Retina (tissue), 1 donor: ENCODE results near the gene TMEM9.

Experiments used
- DNase-seq: peaks from one replicate; pipeline ENCODE4 v3.0.0-alpha.2; 2016

TMEM9 gene

DNA sequence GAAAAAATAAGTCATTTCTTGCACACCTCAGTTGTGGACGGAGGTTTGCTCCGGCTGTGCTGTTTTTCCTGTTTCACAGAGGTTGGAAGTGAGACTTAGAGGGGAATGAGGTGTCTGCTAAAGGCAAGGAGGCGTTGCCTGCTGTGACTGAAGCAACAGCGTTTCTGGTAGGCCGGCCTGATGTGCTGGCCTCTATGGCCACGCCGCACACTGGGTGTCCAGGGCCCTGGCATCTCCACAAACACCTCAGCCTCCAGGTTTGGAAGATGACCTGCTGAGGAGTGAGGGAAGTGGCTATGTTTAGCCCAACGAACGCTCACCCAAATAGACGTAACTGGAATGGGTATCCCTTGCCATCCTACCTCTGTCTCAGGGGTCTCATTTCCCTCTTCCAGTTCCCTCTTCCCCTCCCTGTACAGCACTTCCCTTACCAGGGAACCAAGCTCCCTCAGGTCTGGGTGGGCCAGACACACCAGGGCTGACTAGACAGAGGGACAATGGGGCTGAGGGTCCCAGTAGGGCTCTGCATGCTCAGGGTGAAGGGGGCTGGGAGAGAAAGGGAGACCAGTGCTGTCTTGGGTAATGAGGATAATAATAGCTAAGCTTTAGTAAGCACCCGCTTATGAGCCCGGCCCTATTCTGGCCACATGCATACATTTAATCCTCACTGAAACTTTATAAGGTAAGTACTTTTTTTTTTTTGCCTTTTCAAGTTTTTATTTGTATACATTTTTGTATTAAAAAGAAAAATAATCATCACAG, 53.9 kb downstream of the TMEM9 start:
- DNase-seq = no peak

DNA sequence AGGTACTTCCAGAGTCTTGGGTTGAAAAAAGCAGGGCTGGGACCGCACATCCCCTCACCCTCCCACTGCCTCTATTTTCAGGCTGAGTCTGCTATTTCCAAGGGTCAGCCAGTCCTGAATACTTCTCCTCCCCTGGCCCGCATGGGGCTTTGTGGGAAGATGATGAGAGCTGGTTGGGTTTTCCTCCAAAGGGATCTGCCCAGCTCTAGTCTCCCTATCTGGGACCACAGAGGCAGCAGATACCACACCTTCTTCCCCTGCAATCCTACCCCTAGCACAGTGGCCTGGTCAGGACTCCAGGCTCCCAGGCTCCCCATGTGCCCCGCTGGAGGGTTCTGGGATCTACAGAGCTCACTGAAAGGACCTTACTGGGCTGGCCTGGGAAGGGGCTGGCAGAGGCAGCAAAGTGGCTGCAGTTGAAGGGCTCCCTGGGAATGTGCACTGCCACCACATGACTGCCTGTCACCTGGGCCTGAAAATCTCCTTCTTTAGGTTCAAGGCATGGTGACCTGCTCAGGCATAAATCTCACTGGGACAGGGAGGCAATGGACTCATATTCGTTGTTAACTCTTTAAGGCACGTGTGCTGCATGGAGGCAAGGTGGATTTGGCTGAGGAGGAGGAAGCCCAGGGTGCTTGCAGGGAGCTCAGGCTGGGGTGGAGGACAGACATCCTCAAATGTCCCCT, 55.1 kb downstream of the TMEM9 start:
- no peak for DNase-seq

DNA sequence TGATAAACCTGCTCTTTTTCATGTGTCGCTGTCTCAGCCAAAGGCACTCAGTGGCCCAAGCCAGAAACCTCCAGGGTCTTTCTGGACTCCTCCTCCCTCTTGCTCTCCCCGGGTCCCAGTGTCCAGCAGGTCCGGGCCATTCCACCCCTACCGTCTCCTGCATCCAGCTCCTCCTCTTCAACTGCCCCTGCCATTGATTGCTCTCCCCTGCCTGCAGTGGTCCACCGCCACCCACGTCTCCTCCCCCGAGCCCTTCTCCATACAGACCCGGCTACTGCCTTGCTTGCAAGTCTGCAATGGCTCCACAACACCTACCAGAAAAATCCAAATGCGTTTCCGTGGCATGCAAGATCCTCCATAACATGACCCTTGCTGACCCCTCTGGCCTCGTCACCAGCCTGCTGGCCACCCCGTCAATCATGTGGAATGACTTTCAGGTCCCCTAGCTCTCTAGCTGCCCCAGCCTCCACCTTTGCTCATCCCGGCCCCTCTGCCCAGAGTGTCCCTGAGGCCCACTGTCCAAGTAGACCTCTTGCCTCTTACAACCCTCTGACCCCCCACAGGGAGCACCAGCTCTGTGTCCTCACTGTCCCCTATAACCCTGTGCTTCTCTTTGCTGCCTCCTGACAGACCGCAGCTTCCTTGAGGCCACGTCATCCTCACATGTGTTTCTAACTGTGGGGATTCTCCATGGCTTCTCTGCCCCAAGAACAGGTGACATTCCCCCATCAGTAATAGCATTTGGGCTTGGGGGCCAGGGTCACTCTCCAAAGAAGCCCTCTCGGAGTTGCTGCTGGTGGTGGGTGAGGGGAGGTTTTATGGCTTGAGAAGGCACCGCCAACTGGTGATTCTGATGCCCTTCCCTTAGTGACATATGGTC, 57.1 kb downstream of the TMEM9 start:
- no peak for DNase-seq

DNA sequence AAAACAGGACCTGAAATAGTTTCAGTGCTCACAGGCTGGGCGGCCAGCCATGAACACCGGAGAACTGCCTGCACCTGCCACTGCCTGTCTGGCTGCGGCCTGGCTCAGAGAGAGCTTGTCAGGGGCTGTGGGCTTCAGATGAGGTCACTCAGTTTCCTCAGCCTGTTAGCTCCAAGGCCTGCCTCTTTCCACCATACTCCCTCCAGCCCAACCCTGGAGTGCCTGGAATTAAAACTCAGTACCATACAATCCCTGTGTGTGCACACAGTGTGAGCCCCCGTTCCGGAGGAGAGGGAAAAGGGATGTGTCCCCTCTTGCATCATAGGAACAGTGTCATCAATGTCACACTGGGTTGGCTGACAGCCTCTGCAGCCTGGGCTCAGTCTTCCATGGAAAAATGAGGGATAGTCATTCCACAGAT, 58.2 kb downstream of the TMEM9 start:
- DNase-seq = no peak

DNA sequence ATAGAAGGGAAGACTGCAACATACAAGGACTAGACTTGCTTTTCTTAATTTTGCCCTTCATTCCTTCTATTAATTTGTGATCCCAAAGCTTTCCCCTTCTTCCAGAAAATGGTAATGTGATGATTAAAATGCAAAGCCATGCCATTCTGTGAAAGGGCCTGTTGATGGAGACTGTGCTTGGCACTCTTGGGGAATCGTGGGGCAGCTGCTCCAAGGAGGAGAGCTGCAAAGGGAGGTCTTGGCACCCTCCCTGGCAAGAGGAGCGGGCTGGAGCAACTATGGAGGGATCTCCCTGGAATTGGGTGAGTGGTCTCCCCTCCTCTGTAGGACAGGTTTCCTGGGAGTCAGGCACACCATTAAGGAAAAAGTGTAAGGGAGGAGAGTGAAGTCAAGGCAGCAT, 58.7 kb downstream of the TMEM9 start:
- no peak for DNase-seq

DNA sequence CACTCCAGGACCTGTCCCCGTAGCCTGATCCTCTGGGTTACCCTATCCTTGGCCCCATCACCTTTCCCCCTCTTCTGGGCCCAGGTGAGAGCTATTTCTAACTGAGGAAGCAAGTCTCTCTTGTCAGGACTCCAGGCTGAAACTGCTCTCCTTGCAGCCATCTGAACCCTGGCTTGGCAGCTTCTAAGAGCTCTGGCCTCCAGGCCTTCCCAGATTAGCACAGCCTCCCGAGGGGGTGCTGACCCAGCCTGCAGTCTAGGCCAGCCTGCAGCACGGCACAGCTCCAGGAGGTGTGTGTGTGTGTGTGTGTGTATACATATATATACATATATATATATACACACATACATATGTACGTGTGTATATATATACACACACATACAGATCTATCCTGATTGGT, 59.4 kb downstream of the TMEM9 start:
- DNase-seq = no peak

DNA sequence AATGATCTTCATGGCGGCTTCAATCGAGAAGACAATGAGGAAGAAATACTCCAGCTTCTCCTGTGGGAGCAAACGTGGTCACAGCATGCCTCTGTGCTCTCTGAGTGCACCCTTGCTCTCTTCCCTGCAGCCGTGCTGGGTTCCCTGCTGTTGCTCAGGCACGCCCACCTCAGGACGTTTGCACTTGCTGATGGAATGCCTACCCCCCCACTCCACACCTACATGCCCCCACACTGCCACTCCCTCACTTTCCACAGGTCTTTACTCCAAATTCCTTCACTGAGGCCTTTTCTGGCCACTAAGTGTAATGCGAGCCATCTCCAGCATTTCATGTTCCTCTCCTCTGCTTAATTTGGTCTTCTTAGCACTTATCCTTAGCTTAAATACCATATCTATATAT, 60.3 kb downstream of the TMEM9 start:
- DNase-seq = no peak

DNA sequence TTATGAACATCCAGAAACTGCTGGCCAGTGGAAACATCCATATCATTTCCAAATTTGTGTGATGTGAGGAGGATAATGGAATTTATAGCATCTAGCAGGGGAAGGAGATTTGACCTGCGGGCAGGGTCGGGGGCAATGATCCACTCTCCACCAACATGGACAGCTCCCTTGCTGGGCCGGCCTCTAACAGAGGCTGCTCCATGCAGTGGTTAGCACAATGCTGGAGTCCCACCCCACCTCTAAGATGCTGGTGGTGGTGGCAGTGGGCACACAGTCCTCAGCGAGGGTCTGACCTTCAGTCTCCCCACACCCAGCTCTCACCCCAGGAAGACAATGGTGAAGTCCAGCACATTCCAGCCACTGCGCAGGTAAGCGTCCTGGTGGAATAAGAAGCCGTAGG, 60.7 kb downstream of the TMEM9 start:
- no peak for DNase-seq

DNA sequence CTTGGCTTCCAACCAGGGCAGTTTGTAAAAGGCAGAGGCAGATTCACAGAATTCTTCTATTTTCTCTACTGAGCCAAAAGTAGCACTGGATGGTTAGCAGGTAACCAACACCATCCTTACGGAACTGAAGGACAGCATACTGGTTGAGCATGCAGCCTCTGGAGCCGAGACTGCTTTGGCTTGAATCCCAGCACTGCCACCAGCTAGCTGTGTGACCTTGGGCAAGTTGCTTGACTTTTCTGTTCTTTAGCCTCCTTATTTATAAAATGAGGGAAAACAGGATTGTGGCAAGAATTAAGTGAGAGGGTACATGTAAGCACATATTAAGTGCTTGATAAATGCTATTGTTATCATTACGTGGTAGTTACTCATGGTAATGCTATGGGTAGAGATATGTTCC, 61.5 kb downstream of the TMEM9 start:
- DNase-seq = no peak

DNA sequence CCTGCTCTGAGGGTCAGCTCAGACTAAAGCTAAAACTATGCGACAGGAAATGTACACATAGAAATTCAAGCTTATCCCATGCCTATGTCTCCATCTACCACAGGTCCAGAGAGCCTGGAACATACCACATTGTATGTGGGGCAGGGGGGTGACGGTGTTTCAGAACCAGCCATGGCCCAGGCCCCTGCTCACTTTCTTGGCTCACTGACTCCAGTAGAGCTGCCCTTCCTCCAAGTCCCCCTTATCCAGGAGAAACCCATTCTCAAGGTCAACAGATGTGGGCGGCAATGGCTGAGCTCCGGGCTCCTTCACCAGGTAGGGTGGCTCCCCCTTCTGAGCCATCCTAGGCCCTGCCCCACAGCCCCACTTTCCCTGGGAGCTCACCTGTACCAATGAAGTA, 63.0 kb downstream of the TMEM9 start:
- no peak for DNase-seq

DNA sequence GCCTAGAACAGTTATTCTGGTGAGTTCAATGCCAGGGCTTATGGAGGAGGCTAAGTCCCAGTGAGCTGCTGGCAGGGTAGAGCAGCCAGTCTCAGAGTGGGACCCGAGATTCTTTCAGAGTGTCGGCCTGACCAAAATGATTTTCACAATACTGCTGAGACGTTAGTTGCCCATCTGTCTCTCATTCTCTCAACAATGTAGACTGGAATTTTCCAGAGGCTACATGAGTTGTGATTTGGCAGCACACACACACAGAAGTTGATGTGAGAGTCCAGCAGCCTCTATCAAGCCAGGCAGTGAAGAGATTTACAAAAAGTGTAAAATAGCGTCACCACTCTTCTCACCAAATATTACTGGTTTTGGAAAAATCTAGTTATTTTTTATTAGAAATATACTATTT, 63.7 kb downstream of the TMEM9 start:
- no peak for DNase-seq

DNA sequence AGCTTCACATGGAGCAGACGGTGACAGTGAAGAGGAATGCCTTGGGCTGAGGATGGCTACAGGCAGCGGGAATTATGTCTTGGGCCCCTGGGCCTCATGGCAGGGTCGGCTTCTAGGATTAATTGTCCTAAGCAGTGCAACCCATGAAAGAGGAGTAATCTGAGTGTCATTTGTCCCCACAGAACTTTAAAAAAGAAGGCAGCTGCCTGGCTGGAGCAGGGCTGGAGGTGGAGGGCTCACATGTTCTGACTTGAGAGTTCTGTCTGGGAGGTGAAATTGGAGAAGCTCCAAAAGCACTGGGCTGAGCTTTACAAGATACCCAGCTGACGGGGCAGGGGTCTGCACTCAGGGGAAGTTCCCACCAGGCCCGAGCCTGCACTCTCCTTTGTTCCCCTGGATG, 64.7 kb downstream of the TMEM9 start:
- no peak for DNase-seq

DNA sequence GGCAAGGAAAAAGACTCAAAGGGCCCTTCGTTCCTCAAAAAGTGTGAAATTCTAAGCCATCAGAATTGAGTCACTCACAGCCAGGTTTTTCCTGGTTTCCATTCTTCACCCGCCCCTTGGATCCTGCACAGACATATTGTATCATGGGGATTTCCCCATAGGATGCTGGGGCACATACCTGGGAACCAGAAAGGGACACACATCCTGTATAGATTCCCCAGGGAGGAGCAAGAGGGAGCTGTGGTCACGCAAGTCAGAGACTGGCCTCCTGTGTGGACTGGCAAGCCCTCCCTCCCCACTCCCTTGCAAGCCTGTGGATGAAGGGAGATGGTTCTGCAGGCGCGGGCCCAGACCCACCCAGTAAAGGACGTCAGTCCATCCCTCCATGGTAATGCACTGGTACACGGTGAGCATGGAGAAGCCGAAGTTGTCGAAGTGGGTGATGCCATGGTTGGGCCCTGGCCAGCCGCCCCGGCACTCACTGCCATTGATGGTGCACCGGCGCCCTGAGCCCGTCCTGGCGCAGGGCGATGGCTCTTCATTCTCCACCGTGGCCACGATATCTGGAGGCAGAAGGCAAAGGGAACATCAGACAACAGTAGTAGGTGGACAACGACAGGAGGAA, 65.3 kb downstream of the TMEM9 start:
- no peak for DNase-seq

DNA sequence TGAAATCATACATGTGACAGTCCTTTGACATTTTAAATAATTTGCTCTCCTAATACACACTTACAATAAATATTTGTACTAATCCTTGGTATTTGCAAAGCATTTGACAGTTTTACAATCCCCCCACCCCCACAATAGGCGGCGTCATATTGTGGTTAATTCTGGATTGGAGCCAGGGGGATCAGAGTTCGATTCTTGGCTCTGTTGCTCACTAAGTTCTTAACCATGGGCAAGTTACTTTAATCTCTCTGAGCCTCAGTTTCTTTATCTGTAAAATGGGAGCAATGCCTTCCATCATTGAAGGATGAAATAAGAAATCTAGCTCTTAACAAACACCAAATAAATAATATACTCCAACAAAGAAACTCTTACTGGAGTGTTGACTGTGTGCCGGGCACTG, 65.9 kb downstream of the TMEM9 start:
- no peak for DNase-seq

DNA sequence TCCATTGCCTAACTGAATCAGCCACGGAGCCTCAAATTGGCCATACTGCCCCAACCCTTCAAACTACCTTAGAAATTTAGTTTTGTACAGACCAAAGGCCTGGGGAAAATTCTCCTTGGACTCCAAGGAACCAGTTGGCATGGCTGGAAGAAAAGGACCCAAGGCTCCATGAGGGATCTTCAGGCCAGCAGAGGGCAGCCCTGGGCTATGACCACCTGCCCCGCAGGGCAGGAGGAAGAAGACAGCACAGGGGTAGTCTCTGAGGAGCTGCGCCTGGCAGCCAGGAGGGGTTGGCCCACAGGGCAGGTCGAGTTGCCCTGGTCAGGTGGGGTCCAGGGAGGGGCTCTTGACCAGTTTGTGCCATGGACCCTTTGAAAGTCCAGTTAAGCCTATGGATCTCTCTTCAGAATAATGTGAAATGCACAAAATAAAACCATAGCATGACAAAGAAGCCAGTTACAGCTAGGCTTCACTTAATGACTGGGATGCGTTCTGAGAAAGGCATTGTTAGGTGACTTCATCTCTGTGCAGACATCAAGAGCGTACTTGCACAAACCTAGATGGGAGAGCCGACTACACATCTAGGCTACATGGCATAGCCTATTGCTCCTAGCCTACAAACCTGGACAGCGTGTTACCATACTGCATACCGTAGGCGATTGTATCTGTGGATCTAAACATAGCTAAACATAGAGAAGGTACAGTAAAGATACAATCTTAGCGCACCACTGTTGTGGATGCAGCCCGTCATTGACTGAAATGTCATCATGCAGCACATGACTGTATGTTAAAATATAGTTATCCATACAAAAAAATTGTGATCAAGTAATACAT, 68.2 kb downstream of the TMEM9 start:
- DNase-seq = no peak
